Measurements from ENCODE around the gene SPRYD7.

The SPRYD7 gene

GRCh38 chr13:49914947-49915346 is 21.2 kb downstream of the SPRYD7 start:
- no peak for DNase-seq (ENCODE audit: low read depth)
- no peak for TF ChIP-seq CTCF (IDR thresholded peaks at IDR 0.05; ENCODE audit: low read length, missing control alignments)

GRCh38 chr13:49908637-49909036 is 27.5 kb downstream of the SPRYD7 start:
- TF ChIP-seq CTCF (IDR thresholded peaks at IDR 0.05; ENCODE audit: low read length, missing control alignments) = no peak
- H3K4me3 ChIP-seq (replicated peaks; ENCODE audit: low read depth, low read length) = no peak overlapping the region
- no peak for DNase-seq (ENCODE audit: low read depth)

More at GRCh38 chr13:49914947-49915346, 21.2 kb downstream of the SPRYD7 start:
- H3K4me3 ChIP-seq (replicated peaks; ENCODE audit: low read depth, low read length) = no peak overlapping the region

- no peak for DNase-seq (ENCODE audit: low read depth)
- no peak overlapping the region for H3K4me3 ChIP-seq (replicated peaks; ENCODE audit: low read depth, low read length)
- TF ChIP-seq CTCF (IDR thresholded peaks at IDR 0.05; ENCODE audit: low read length, missing control alignments) = no peak
Observed at GRCh38 chr13:49904729-49905456, 31.2 kb downstream of the SPRYD7 start.

GRCh38 chr13:49898792-49899191 is 37.3 kb downstream of the SPRYD7 start:
- TF ChIP-seq CTCF (IDR thresholded peaks at IDR 0.05; ENCODE audit: low read length, missing control alignments) = no peak
- no peak overlapping the region for H3K4me3 ChIP-seq (replicated peaks; ENCODE audit: low read depth, low read length)
- no peak for DNase-seq (ENCODE audit: low read depth)

DNA sequence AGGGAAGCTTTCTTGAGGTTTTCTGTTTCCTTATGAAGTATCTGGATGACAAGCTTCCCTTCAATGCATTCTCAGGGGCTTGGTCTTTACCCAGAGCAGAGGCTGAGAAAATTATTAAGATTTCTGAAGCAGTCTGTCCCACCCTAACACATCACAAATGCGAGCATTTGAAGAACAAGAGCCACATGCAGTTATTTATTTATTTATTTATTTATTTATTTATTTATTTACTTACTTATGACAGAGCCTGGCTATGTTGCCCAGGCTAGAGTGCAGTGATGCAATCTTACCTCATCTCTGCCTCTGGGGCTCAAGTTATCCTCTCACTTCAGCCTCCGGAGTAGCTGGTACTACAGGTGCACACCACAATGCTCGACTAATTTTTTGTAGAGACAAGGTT is 38.4 kb downstream of the SPRYD7 start:
- H3K4me3 ChIP-seq (replicated peaks; ENCODE audit: low read depth, low read length) = no peak overlapping the region
- TF ChIP-seq CTCF (IDR thresholded peaks at IDR 0.05; ENCODE audit: low read length, missing control alignments) = no peak
- DNase-seq (ENCODE audit: low read depth) = no peak

DNA sequence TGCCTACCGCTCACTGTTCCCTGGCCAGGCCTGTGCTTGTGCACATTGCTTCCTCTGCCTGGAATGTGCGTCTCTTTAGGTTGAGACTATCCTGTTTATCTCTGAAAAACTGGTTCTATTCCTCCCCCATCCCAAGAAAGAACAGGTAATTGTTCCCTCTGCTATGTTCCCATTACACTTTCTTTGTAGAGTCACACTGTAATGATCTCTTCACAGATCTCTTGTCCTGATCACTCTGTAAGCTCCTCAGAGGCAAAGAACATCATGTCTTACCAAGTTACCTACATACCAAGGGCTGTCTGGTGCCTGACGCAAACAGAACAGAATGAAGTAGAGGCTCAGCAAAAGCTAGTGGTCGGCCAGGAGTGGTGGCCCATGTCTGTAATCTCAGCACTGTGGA is 40.3 kb downstream of the SPRYD7 start:
- H3K4me3 ChIP-seq (replicated peaks; ENCODE audit: low read depth, low read length) = no peak overlapping the region
- DNase-seq (ENCODE audit: low read depth) = no peak
- TF ChIP-seq CTCF (IDR thresholded peaks at IDR 0.05; ENCODE audit: low read length, missing control alignments) = no peak

- no peak overlapping the region for H3K4me3 ChIP-seq (replicated peaks; ENCODE audit: low read depth, low read length)
- no peak for DNase-seq (ENCODE audit: low read depth)
- no peak for TF ChIP-seq CTCF (IDR thresholded peaks at IDR 0.05; ENCODE audit: low read length, missing control alignments)
Observed at GRCh38 chr13:49893591-49893990, 42.5 kb downstream of the SPRYD7 start.
